ENCODE measurements around the gene ABCA5. TPM values are rescaled to one million over a fixed set of nuclear protein-coding genes. Genes with fewer than 3 reads are reported as not detected.
"Not testable (repeated sequence)": the region's sequence is repeated elsewhere in the genome, so short reads cannot be mapped to it uniquely, and the experiment has no call there.

The ABCA5 gene
- total RNA-seq, 2 donors from 2014 or later: 63.8 to 64.7 TPM

DNA sequence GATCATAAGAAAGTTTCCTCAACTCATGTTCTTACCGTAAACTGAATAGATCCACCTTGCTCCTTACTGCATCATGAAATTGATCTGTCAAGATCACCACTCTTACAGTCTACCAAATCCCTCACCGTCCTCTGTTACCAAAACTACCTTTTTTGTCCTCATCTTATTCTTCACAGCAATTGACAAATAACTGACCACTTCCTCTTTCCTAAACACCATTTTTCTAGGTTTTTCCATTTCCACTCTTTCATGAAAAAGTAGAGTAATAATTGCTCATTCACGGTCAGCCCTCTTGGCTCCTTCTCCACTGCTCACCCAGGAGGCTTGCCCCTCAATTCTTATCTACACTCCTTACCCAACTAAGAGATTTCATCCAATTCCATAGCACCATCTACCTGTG lies 44.9 kb downstream of the ABCA5 start:
- intact Hi-C loops (cut with DNase I, micrococcal nuclease): no loop called here
- ATAC-seq (no peak), DNase-seq (no peak)

DNA sequence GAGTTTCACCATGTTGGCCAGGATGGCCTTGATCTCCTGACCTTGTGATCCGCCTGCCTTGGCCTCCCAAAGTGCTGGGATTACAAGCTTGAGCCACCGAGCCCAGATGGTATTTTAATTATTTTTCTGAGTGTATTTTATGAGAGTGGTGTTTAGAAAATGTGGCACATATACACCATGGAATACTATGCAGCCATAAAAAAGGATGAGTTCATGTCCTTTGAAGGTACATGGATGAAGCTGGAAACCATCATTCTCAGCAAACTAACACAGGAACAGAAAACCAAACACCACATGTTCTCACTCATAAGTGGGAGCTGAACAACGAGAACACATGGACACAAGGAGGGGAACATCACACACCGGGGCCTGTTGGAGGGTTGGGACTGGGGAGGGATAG lies 50.7 kb downstream of the ABCA5 start:
- intact Hi-C loops (cut with DNase I, micrococcal nuclease); ATAC-seq; DNase-seq: not testable (repeated sequence)

DNA sequence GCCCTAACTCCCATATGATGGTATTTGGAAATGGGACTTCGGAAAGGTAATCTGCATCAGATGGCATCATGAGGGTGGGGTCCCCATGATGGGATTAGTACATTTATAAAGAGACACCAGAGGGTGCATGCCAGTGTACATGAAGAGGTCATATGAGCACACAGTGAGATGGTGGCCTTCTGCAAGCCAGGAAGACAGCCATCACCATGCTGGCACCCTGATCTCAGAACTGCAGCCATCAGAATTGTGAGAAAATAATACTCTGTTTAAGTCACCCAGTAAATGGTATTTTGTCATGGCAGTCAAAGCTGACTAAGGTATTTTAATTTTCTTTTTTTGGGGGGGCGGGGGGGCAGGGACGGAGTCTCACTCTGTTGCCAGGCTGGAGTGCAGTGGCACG lies 51.2 kb downstream of the ABCA5 start:
- ATAC-seq (no peak), DNase-seq (no peak)
- intact Hi-C loops (cut with DNase I, micrococcal nuclease): no loop called here

DNA sequence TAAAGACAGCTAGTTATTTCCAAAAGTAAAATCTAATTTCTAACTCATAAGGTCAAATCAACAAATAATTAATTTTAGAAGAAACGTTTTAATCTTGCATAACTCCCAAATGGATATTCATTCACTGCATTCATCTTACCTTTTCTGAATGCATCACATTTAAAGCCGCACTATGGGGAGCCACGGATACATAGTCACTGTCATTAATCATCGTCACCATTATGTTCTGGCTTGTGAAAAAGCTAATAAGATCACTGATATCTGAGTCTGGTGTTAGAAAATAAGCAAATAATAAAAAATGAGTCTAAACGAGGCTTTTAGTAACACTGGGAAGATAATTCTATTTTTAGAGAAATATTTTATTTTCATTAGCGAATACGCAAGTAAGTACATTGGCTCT lies 55.9 kb downstream of the ABCA5 start:
- ATAC-seq (no peak), DNase-seq (no peak)
- intact Hi-C loops (cut with DNase I, micrococcal nuclease): no loop called here

DNA sequence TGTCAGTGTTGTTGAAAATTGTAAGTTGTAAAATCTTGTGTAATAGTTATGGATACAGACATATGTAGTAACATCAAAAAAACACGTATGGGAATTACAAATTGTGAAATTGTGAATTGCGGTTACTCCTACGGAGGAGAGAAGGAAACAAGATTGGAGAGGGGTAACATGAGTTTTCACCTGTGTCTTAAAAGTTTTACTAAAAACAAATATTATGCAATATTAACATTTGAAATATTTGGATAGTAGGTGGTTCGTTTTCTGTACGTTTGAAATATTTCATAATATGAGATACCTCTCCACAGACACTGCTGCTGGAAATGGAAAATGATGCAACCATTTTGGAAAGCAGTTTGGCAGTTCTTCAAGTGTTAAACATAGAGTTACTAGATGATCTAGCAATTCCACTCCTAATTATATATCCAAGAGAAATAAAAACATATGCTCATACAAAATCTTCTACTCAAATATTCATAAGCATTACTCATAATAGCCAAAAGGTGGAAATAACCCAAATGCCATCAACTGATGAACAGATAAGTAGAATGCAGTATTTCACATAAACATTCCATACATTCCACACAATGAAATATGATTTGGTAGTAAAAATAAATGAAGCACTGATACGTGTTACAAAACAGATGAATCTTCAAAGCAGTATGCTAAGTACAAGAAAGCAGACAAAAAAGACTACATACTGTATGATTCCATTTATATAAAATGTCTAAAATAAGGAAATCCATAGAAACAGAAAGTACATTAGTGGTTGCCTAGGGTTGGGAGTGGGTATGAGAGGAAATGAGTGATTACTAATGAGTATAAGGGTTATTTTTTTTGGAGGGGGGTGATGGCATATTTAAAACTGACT lies 57.6 kb downstream of the ABCA5 start:
- intact Hi-C loops (cut with DNase I, micrococcal nuclease): no loop called here
- DNase-seq: no peak
- no peak for ATAC-seq

DNA sequence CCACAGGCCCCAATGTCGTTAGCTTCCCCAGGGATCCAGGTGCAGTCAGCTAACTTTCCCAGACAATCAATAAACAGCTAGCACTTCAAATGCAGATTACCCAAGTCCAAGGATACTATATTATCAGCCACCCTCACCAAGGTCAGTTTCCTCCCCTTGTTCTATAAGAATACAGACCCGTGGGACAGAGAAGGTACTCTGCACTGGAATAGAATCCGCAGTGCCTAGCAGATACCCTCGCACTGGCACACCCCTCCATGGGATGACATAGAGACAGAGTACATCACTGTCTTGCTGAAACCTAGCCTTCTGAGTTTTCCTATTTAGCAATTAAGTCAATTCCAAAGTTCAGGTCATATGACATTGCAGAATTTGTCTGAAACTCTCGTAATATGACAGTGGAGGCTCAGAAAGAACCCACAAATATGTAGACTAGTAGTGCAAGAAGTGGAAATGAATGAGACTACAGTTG lies 58.4 kb downstream of the ABCA5 start:
- intact Hi-C loops (cut with DNase I, micrococcal nuclease): no loop called here
- no peak for ATAC-seq
- no peak for DNase-seq

DNA sequence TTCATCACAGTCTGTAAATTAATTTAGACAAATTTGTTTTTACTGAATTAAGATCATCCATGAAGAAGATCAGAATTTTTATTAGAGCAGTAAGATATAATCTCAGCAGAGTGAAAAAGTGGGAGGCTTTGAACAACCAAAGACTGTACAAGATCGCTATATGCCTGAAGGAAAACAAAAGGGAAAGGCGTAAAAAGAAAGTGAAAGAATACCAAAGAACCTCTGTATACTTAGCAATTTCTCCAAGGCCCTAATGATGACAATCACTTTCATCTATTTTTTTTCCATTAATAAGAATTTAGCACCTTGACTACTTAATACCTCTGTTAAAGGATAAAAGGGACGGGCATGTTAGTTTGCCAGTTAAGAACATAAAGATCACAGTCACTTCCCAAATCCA lies 59.7 kb downstream of the ABCA5 start:
- ATAC-seq: no peak
- DNase-seq: no peak
- intact Hi-C loops (cut with DNase I, micrococcal nuclease): no loop called here

DNA sequence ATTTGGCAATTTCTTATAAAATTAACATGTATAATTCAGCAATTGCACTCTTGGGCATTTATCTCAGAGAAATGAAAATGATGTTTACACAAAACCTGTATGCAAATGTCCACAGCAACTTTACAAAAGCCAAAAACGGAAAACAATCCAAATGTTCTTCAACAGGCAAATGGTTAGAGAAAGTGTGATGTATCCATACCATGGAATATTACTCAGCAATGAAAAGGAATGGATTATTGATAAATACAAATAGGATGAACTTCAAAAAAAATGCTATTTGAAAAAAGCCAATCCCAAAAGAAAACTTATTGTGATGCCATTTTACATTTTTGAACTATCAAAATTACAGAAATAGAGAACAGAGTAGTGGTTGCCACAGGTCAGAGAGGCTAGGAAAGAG lies 61.1 kb downstream of the ABCA5 start:
- intact Hi-C loops (cut with DNase I, micrococcal nuclease): no loop called here
- no peak for DNase-seq
- no peak for ATAC-seq

DNA sequence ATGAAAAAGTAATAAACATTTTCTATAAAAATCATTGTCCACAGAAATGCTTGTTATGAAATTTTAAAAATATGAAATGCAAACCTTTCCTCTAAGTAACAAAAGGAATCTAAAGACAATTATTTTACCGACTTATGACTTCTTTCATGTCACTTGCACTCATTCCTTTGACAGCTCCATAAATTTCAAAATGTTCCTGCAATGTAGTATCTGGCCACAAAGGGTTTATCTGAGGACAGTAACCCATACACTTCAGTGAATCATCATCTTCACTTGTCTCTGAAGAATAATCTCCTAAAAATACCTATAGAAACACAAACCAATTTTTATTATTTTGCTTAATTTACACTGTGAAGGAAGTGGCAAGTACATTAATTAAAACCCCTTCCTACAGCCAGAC lies 72.7 kb downstream of the ABCA5 start:
- intact Hi-C loops (cut with DNase I, micrococcal nuclease): no loop called here
- DNase-seq (no peak), ATAC-seq (no peak)

DNA sequence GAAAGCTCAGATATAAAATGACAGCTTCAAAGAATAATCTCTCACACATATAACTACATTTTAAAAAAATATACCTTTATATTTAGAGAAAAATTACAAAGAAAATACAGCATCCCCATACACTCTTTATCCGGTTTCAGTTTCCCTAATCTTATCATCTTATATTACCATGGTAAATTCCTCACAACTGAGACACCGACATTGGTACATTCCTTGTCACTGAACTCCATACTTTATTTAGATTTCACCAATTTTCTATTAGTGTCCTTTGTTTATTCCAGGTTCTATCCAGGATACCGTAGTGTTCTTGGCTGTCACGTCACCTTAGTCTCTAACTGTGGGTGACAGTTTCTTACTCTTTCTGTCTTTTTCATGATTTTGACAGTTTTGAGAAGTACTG lies 76.3 kb downstream of the ABCA5 start:
- intact Hi-C loops (cut with DNase I, micrococcal nuclease): no loop called here
- no peak for ATAC-seq

DNA sequence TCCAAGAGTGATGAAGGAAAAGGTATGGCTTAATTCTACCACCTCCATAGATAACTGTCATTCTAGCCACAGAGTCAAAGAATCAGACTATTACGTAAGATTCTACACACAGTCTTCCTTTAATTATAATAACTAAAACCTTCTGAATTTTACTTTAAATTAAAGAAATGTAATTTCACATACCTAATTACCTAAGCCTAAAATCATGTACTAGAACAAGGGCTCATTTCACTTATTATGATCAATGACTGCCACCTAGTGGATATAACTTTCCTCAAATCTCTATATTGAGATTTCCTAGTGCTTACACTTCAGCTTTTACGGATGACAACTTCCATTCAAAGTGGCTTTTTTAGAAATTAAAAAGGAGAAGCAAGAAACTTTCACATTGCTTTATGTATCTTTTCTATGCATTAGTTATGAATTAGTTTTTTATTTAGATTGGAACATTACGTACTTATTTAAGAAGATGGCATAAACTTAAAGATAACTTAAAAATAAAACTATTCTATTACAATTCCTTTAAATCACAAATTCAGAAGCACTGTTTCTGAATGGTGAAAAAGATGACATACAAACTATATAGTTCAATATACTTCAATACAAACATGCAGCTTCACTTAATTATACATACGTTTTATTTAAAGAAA lies 80.1 kb downstream of the ABCA5 start:
- DNase-seq (no peak), ATAC-seq (peak; percentile 56)
- intact Hi-C loops (cut with DNase I, micrococcal nuclease): no loop called here

More for the DNA sequence above, 76.3 kb downstream of the ABCA5 start:
- DNase-seq: no peak

DNA sequence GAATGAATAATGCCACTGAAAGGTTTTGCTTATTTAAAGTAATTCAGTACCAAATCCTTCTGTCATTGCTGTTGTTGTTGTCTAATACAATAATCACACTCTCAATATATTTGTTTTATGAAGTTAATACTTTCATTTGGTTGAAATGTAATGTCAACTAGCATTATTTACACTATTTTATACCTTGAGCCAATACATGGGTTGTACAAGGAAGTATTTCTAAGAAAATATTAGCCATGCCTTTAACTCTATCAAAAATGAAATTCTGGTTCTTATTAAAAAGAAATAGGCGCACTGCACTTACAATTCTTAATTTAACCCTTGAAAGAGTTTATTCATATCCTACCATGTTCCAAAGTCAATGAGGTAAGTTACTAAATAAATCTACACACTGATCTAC lies 80.7 kb downstream of the ABCA5 start:
- intact Hi-C loops (cut with DNase I, micrococcal nuclease): no loop called here
- DNase-seq (no peak), ATAC-seq (no peak)

DNA sequence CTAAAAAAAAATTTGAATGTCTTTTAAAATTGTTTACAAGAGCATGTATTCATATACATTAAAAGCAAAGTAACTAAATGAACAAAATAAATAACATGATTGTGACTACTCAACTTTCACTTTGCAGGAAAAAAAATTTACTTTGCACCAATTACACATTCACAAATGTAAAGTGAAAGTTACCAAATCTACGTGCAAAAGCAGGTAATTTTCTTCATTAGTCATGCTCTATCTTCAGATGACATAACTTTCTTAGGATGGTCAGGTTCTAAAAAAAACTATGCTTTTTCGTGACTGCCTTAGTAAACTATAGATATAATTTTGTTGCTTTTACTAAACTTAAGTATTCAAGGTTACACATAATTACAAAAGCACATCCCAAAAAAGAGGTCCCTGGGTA lies 81.3 kb downstream of the ABCA5 start:
- no peak for ATAC-seq
- intact Hi-C loops (cut with DNase I, micrococcal nuclease): no loop called here
- no peak for DNase-seq

DNA sequence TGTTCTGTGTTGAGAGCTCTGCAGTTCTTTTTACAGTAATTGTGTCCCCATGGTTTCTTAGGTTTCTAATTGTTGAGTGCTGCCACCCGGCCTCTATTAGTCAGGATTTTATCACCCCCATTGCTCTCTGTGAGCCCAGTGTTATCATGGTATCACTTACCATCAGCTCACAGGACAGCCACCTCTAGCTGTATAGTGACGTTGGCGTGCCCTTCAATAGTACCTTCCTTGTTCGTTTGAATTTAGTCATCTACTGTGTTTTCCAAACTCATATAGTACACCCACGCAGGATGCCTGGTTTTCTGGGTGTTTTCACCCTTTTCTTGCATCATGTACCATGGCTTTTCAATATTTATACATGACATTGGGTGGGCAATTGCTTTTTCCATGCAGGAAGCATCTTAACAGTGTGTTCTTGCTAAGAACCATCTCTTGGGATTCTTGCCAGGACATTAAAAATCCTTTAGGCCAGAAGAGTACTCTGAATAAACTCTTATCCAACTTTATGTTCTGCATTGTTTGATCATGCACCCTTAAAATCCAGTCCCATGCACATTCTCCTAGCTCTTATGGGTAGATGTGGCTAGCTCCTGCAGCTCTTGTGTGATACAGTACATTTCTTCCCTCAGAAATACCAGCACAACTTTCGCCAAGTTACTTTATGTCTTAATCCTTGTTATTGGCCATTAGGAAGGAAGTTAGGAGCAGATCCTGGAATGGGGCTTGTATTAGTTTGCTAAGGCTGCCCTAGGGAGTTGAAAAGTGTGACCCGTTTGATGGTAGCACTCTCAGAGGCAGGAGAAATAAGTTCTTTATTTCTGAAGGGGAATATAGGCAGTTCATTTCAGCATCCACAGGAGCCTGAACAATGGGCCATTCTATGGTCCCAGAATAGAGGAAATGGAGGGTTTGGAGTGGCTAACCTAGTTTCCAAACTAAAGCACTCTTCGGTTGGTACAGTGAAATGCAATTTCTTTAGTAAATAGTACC lies 87.0 kb downstream of the ABCA5 start:
- DNase-seq (no peak), ATAC-seq (no peak)
- intact Hi-C loops (cut with DNase I, micrococcal nuclease): loop anchor here in 1 of 2 donors (5.0 kb wide), 1 partner anchor 463 kb away; no protein-coding TSS in a partner anchor

DNA sequence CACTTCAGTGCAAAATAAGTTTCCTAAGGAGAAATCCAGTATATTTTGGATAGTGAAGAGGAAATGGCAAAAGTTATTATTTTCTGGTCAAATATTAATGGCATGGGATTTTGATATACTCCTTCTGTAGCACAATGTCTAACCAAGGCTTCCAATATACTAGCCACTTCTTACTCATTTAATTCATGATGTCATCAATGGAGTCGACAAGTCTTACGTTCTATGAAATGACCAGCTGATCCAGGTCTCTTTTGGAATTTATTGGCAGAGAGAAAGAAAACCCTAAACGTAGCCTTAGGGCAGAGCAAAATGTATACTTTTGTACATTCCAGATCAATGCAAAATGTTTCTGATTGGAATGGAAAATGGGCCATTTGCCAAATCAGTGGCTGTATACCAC lies 90.0 kb downstream of the ABCA5 start:
- DNase-seq (no peak), ATAC-seq (no peak)
- intact Hi-C loops (cut with DNase I, micrococcal nuclease): no loop called here

DNA sequence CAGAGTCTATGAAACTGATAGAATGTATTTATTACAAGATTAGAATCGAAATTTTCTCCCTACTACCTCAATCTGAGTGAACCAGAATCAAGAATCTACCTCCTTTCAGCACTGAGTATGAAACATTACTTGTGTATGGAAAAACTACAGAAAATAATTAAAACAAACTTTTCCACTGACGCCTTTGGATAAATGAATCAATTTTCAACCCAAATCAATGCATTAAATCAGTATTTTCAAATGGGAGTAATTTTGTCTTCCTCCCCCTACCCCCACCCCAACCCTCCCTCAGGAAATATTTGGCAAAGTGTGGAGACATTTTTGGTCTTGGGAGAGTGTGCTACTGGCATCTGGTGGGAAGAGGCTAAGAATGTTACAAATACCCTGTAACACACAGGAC lies 90.5 kb downstream of the ABCA5 start:
- intact Hi-C loops (cut with DNase I, micrococcal nuclease): no loop called here
- ATAC-seq (no peak), DNase-seq (no peak)

DNA sequence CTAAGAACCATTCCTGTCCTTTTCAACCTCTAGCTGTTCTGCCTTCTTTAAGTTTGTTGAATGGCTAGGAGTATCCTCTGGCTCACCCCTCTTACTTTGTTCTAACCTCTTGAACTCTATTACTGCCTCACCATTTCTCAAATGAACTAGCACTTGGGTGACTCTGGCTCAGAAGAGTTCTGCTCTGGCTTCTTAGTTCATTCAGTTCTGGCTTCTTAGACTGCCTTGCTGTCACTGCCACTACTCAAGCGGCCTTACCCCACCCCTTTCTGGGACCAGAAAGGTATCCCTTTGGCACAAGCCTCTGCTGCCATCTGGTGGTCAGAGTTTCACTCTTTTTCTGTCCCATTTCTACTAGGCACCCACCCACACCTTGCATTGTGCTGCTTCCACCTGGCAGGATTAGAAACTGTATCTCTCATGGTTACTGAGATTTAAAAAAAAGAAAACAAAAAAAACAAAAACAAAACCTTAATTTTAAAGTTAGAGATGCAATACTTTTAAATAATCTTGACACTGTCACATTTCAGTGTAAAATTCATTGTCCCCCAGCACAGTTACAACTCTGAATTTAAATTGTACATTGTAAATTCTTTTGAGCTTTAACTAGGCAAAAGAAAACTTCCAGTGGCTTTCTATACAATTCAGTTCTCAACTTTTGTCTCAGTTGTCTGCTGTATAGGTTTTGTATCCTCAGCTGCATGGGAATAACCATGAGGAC lies 91.4 kb downstream of the ABCA5 start:
- ATAC-seq: peak; percentile 87
- peak; percentile 65 to 80 for DNase-seq
- intact Hi-C loops (cut with DNase I, micrococcal nuclease): no loop called here

DNA sequence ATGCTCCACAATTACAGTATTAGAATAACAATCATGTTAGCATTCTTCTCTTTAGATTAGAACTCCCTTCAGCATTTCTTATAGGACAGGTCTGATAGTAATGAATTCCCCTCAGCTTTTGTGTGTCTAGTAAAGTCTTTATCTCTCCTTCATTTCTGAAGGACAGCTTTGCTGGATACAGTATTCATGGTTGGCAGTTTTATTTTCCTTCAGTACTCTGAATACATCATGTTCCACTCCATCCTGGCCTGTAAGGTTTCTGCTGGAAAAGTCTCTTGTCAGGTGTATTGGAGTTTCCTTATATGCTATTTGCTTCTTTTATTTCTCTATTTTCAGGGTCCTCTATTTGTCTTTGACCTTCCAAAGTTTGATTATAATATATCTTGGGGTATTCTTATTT lies 94.3 kb downstream of the ABCA5 start:
- ATAC-seq: no peak
- intact Hi-C loops (cut with DNase I, micrococcal nuclease): no loop called here
- no peak for DNase-seq

DNA sequence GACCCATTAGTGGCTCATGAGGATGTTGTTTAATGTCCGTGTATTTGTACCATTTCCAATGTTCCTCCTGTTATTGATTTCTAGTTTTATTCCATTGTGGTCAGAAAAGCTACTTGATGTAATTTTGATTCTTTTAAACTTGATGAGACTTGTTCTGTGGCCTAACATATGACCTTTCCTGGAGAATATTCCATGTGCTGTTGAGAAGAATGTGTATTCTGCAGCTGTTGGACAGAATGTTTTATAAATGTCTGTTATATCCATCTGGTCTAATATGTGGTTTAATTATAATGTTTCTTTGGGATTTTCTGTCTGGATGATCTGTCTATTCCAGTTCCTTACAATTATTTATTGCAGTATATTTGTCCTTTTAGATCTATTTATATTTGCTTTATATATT lies 95.4 kb downstream of the ABCA5 start:
- intact Hi-C loops (cut with DNase I, micrococcal nuclease): no loop called here
- ATAC-seq (no peak), DNase-seq (no peak)

Data from left colon (tissue), 2 donors.